ENCODE results near the gene SASH1.

The SASH1 gene

DNA sequence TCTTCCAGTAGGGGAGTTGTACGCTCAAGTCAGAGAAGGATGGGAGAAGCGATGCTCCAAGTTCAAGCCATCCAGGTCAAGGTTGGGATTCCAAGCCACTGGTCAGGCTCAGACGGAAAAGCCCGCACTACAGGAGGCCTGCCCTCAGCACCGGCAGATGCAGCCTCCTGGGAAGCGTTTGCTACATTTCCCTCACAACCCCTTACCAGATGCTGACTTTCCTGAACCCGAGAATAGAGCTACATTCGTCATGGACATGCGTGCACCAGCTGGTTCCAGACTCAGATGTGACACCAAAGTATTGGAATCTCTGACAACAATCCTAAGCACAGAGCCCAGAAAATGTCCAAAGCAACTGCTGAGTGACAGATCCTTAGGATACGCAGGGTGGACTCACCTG lies 174.8 kb downstream of the SASH1 start:
- H3K9ac ChIP-seq (ENCODE audit: low read length): no peak overlapping the region
- H3K9me2 ChIP-seq (ENCODE audit: low read depth, low read length): no peaks in the 10 kb centered on the region
- no peaks in the 10 kb centered on the region for H4K20me1 ChIP-seq (ENCODE audit: insufficient read depth, low read length)
- no peaks in the 10 kb centered on the region for H3K36me3 ChIP-seq (ENCODE audit: insufficient read depth, low read length)
- H3K27ac ChIP-seq (ENCODE audit: low read depth, low read length, poor library complexity, severe bottlenecking): no peak overlapping the region
- peaks cover 15% of the 10 kb centered on the region for H3K4me1 ChIP-seq (ENCODE audit: insufficient read depth, low read length, severe bottlenecking)
- H3K9me3 ChIP-seq (ENCODE audit: low read length): no peaks in the 10 kb centered on the region
- no peak overlapping the region for H3K4me2 ChIP-seq (ENCODE audit: low read length)
- H3K79me2 ChIP-seq (ENCODE audit: insufficient read depth, low read length): no peaks in the 10 kb centered on the region
- no peaks in the 10 kb centered on the region for H3F3A ChIP-seq (ENCODE audit: insufficient read depth, low read length)
- no peak for TF ChIP-seq EZH2 (IDR thresholded peaks at IDR 0.05; ENCODE audit: borderline replicate concordance, low read length)
- TF ChIP-seq, protein P1, sequence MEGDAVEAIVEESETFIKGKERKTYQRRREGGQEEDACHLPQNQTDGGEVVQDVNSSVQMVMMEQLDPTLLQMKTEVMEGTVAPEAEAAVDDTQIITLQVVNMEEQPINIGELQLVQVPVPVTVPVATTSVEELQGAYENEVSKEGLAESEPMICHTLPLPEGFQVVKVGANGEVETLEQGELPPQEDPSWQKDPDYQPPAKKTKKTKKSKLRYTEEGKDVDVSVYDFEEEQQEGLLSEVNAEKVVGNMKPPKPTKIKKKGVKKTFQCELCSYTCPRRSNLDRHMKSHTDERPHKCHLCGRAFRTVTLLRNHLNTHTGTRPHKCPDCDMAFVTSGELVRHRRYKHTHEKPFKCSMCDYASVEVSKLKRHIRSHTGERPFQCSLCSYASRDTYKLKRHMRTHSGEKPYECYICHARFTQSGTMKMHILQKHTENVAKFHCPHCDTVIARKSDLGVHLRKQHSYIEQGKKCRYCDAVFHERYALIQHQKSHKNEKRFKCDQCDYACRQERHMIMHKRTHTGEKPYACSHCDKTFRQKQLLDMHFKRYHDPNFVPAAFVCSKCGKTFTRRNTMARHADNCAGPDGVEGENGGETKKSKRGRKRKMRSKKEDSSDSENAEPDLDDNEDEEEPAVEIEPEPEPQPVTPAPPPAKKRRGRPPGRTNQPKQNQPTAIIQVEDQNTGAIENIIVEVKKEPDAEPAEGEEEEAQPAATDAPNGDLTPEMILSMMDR (IDR thresholded peaks at IDR 0.05; ENCODE audit: low read length): no peak
- H3K27me3 ChIP-seq (ENCODE audit: insufficient read depth, low read length): peaks cover 4% of the 10 kb centered on the region; the same call in 1 of the 2 replicates
- no peak overlapping the region for H2AFZ ChIP-seq (ENCODE audit: low read length)
- H3K4me3 ChIP-seq (ENCODE audit: low read depth, low read length, poor library complexity, severe bottlenecking): no peak overlapping the region

DNA sequence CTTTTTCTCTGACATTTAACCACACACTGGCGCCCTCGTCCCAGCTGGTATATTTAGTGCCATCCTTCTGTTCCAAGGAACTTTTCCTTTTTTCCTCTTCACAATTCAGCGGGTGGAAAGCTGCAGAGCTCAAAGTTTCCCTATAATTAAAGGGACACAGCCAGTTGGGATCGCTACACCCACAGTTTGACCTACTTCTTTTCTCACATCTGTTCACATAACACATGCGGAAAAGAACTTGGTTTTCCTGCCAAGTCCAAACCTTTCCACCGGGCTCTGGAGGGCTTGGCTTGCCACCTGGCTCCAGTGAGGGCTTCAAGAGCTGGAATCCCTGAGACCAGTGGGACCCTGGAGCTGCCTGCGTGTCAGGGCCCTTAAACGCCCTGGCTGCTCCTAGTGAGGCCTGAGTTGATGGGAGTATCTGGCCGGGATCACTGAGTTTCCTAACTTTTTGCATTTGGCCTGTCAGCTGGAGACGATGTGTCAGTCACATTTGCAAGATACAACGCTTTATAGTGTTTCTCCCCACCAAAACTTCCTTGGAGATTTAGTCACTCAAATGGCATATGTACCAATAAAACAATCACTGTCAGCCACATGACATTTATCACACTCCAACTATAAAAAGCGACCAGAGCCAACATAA lies 176.0 kb downstream of the SASH1 start:
- Histone ChIP-seq H3K4me2 (ENCODE audit: low read length) (no peak overlapping the region), H3K9me3 (ENCODE audit: low read length) (no peaks in the 10 kb centered on the region), H3K4me1 (ENCODE audit: insufficient read depth, low read length, severe bottlenecking) (peaks cover 15% of the 10 kb centered on the region)

DNA sequence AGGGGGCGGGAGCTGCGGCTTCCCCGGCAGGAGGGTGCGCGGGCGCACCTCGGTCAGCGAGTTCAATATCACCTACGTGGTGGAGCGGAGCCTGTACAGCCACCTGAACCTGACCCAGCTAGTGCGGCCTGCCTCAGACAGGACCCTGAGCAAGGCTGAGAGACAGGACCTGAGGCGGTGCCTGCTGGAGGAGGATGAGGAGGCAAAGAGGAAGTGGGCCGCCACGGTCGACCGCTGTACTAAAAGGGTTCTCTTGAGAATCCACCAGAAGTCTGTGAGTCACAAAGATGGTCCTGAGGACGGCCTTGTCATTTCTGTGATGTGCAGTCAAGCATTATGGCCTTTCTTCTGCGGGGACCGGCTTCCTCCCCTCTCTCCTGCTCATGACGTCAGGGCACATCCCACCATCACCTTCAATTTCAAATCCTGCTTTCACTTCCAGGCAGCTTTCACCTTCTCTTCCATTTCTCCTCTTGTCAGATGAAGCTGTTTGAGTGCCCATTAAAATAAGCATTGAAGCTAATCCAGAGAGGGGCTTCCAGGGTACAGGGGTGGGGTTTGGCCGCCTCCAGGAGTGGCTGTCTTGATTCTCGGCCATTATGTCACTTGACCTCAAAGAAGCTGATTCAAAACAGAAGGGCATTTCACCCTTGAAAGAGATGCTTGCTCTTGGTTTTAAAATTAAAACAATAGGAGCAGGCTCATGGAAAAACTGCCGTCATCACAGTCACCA lies 177.6 kb downstream of the SASH1 start:
- peaks cover 15% of the 10 kb centered on the region for H3K4me1 ChIP-seq (ENCODE audit: insufficient read depth, low read length, severe bottlenecking)
- TF ChIP-seq, protein P1 (IDR thresholded peaks at IDR 0.05; ENCODE audit: low read length): no peak
- TF ChIP-seq EZH2 (IDR thresholded peaks at IDR 0.05; ENCODE audit: borderline replicate concordance, low read length): no peak
- H3K4me3 ChIP-seq (ENCODE audit: low read depth, low read length, poor library complexity, severe bottlenecking): peak overlapping the region; percentile 12
- no peaks in the 10 kb centered on the region for H3F3A ChIP-seq (ENCODE audit: insufficient read depth, low read length)
- H3K36me3 ChIP-seq (ENCODE audit: insufficient read depth, low read length): no peaks in the 10 kb centered on the region
- H4K20me1 ChIP-seq (ENCODE audit: insufficient read depth, low read length): no peaks in the 10 kb centered on the region
- H3K79me2 ChIP-seq (ENCODE audit: insufficient read depth, low read length): no peaks in the 10 kb centered on the region
- H3K27ac ChIP-seq (ENCODE audit: low read depth, low read length, poor library complexity, severe bottlenecking): no peak overlapping the region
- no peaks in the 10 kb centered on the region for H3K9me3 ChIP-seq (ENCODE audit: low read length)
- H3K27me3 ChIP-seq (ENCODE audit: insufficient read depth, low read length): peaks cover 4% of the 10 kb centered on the region; the same call in 1 of the 2 replicates
- no peak overlapping the region for H2AFZ ChIP-seq (ENCODE audit: low read length)
- peak overlapping the region; percentile 27 for H3K4me2 ChIP-seq (ENCODE audit: low read length)
- H3K9me2 ChIP-seq (ENCODE audit: low read depth, low read length): no peaks in the 10 kb centered on the region
- no peak overlapping the region for H3K9ac ChIP-seq (ENCODE audit: low read length)

More for the DNA sequence above, 176.0 kb downstream of the SASH1 start:
- TF ChIP-seq, protein P1 (IDR thresholded peaks at IDR 0.05; ENCODE audit: low read length): no peak
- TF ChIP-seq EZH2 (IDR thresholded peaks at IDR 0.05; ENCODE audit: borderline replicate concordance, low read length): no peak
- Histone ChIP-seq H4K20me1 (ENCODE audit: insufficient read depth, low read length) (no peaks in the 10 kb centered on the region), H2AFZ (ENCODE audit: low read length) (no peak overlapping the region), H3K4me3 (ENCODE audit: low read depth, low read length, poor library complexity, severe bottlenecking) (no peak overlapping the region), H3K79me2 (ENCODE audit: insufficient read depth, low read length) (no peaks in the 10 kb centered on the region), H3K27ac (ENCODE audit: low read depth, low read length, poor library complexity, severe bottlenecking) (no peak overlapping the region), H3K9me2 (ENCODE audit: low read depth, low read length) (no peaks in the 10 kb centered on the region), H3K36me3 (ENCODE audit: insufficient read depth, low read length) (no peaks in the 10 kb centered on the region), H3K27me3 (ENCODE audit: insufficient read depth, low read length) (peaks cover 4% of the 10 kb centered on the region; the same call in 1 of the 2 replicates), H3F3A (ENCODE audit: insufficient read depth, low read length) (no peaks in the 10 kb centered on the region), H3K9ac (ENCODE audit: low read length) (no peak overlapping the region)
